Stimulated activated CD4-positive, alpha-beta T cell treated with anti-CD3 and anti-CD28 coated beads, Interleukin-4, amount 100 ng/mL, for 1 hour (primary cell): Measurements from ENCODE around the gene DIAPH3.

ENCODE experiments used
- DNase-seq: peaks from one replicate; pipeline ENCODE4 v3.0.0-alpha.2; 2020

The DIAPH3 gene

GRCh38 chr13:59766236-59766635 is 397.5 kb downstream of the DIAPH3 start:
- DNase-seq, result no peak

GRCh38 chr13:59755632-59756290 is 408.0 kb downstream of the DIAPH3 start:
- DNase-seq, result no peak

GRCh38 chr13:59754411-59754810 is 409.3 kb downstream of the DIAPH3 start:
- no peak for DNase-seq

GRCh38 chr13:59750860-59751259 is 412.9 kb downstream of the DIAPH3 start:
- no peak for DNase-seq

- no peak for DNase-seq
Observed at GRCh38 chr13:59748046-59748445, 415.7 kb downstream of the DIAPH3 start.

- DNase-seq, result no peak
Observed at GRCh38 chr13:59747529-59747928, 416.2 kb downstream of the DIAPH3 start.

- no peak for DNase-seq
Observed at GRCh38 chr13:59746291-59746962, 417.3 kb downstream of the DIAPH3 start.

GRCh38 chr13:59745392-59745788 is 418.3 kb downstream of the DIAPH3 start:
- DNase-seq, result no peak

GRCh38 chr13:59744747-59745391 is 418.9 kb downstream of the DIAPH3 start:
- DNase-seq, result no peak

- no peak for DNase-seq
Observed at GRCh38 chr13:59743195-59743594, 420.5 kb downstream of the DIAPH3 start.

GRCh38 chr13:59742467-59742866 is 421.3 kb downstream of the DIAPH3 start:
- DNase-seq, result no peak

GRCh38 chr13:59738921-59739320 is 424.8 kb downstream of the DIAPH3 start:
- no peak for DNase-seq

- no peak for DNase-seq
Observed at GRCh38 chr13:59734393-59734792, 429.3 kb downstream of the DIAPH3 start.

GRCh38 chr13:59733744-59734143 is 430.0 kb downstream of the DIAPH3 start:
- DNase-seq, result no peak

- no peak for DNase-seq
Observed at GRCh38 chr13:59730026-59730425, 433.7 kb downstream of the DIAPH3 start.

- DNase-seq, result no peak
Observed at GRCh38 chr13:59728896-59729545, 434.7 kb downstream of the DIAPH3 start.

GRCh38 chr13:59721926-59722910 is 441.5 kb downstream of the DIAPH3 start:
- DNase-seq, result no peak

GRCh38 chr13:59715611-59716010 is 448.1 kb downstream of the DIAPH3 start:
- no peak for DNase-seq

- no peak for DNase-seq
Observed at GRCh38 chr13:59710996-59711701, 452.6 kb downstream of the DIAPH3 start.

- no peak for DNase-seq
Observed at GRCh38 chr13:59710416-59710815, 453.3 kb downstream of the DIAPH3 start.

- no peak for DNase-seq
Observed at GRCh38 chr13:59706101-59706976, 457.4 kb downstream of the DIAPH3 start.
